Right renal pelvis (tissue), 4 donors: Measurements from ENCODE around the gene ENPP4. TPM values are rescaled to one million over a fixed set of nuclear protein-coding genes. Genes with fewer than 3 reads are reported as not detected.
A peak's percentile ranks its signal among the peaks of the same experiment; 100 is the strongest.
"Not testable (repeated sequence)": the region's sequence is repeated elsewhere in the genome, so short reads cannot be mapped to it uniquely, and the experiment has no call there.

Experiments used
- DNase-seq, 4 donors: peaks; one replicate each; pipeline ENCODE4 v3.0.0-alpha.2; 2013; ENCODE audit warnings: low read depth in 4 of 4, low spot score in 3 of 4, missing footprints in 1 of 4
- polyA plus RNA-seq, 4 donors: library from polyadenylated mRNA; unstranded; fragments of 120-200 nt; gene quantifications; one replicate each; pipeline ENCODE4 v1.2.1, GENCODE V29; 2013; ENCODE audit not compliant: insufficient read length in 4 of 4

Gene ENPP4
- polyA plus RNA-seq, 4 donors: 16.1 to 21.9 (median 19.2) TPM

DNA sequence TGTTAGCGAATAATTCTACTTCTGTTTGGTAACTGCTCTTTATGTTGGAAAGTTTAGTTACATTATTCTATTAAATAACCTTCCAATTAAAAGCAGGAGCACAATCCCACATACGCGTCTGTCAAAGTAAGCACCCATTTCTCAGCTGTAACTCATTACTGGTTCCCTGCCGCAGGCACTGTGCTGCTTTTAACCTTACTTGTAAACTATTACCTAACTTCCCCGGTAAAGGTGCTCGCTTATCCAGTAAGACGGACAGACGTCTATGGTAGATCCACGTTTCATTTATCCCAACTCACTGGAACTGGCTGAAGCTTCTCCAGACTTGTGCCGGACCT, 529 bp upstream of the ENPP4 start:
- peak in 1 of 4 donors; percentile 22 for DNase-seq

GRCh38 chr6:46130666-46131065, 877 bp downstream of the ENPP4 start:
- no peak for DNase-seq

GRCh38 chr6:46131291-46131690, 1.5 kb downstream of the ENPP4 start:
- not testable (repeated sequence) for DNase-seq

- DNase-seq: no peak
Measured at GRCh38 chr6:46134216-46134615, 4.4 kb downstream of the ENPP4 start.

DNA sequence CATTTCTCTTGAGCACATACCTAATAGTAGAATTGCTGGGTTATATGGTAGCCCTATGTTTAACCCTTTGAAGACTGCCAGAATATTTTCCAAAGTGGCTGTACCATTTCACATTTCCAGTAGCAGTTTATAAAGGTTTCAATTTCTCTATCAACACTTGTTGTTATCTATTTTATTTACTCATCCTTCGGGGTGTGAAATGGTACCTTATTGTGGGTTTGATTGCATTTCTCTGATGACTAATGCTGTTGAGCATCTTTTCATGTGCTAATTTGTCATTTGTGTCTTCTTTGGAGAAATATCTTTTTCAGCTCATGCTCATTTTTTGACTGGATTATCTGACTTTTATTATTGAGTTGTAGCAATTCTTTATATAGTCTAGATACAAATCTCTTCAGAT, 5.4 kb downstream of the ENPP4 start:
- DNase-seq: no peak

- no peak for DNase-seq
Measured at GRCh38 chr6:46136831-46137230, 7.0 kb downstream of the ENPP4 start.

- no peak for DNase-seq
Measured at GRCh38 chr6:46137387-46137786, 7.6 kb downstream of the ENPP4 start.

DNA sequence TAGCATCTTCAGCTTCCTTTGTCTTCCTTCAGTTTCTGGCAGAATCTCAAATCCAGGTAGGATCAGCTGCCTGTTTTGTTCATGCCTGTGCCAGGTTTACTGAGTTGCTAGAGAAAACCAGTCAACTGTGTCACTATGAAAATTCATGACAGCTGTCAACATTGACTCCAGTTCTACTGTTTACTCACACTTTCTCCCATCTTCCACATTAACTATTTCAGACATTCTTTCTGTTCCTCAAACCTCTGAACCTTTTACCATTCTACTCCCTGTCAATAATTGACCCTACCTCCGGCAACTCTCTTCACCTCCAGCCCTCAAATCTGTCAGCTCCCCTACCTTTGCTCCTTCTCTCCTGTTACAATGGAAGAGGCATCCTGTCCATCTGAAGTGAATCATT, 8.5 kb downstream of the ENPP4 start:
- DNase-seq: no peak

GRCh38 chr6:46144270-46144669, 14.5 kb downstream of the ENPP4 start:
- DNase-seq: no peak

DNA sequence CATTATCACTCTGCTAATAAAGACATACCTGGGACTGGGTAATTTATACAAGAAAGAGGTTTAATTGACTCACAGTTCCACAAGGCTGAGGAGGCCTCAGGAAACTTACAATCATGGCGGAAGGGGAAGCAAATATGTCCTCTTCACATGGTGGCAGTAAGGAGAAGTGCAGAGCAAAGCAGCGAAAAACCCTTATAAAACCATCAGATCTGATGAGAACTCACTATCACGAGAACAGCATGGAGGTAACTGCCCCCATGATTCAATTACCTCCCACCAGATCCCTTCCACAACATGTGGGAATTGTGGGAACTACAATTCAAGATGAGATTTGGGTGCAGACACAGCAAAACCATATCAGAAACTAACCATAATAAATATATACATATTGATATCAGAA, 19.3 kb downstream of the ENPP4 start:
- DNase-seq: not testable (repeated sequence)

GRCh38 chr6:46156701-46157100, 26.9 kb downstream of the ENPP4 start:
- no peak for DNase-seq

DNA sequence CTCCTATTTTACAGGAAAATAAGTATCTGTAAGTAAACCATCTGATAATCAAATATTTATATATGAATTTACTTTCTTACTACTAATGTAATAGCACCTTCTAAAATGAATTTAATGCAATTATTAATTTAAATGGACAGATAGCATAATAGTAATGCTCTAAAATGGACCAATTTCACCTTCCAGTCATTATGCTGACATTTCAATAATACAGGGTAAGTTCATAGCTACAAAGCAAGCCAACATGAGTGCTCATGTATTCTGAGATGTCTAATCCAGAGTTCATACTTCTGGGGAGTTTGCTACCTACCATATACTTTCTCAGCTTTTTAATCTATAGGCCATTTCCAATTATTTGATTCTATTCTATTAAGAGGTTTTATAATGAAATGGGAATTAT, 29.4 kb downstream of the ENPP4 start:
- no peak for DNase-seq

DNA sequence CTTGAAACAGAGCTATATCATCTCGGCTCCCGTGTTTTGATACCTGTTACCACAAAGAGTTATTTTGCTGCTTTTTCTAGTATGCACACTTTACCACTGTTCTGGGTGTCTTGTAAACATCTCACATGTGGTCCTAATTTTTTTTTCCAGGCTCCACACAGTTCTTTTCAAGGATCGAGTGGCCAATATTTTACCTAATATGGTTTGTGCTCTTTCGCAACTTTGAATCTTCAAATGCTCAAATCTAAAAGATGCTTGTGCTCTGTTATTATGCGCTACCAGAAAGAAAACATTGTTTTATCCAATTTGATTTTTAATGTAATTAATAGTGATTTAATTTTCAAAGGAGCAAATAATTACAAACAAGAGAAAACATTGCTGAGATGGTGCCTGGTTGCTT, 30.3 kb downstream of the ENPP4 start:
- no peak for DNase-seq

- DNase-seq: peak; percentile 63 to 79 (median 68)
Measured at GRCh38 chr6:46170357-46171289, 40.8 kb downstream of the ENPP4 start, which contains the start of gene ENPP5. Gene ENPP5, minus strand, starts transcription at chr6:46170980. Its CDS starts 2,718 bp downstream, at chr6:46168262.

- DNase-seq: no peak
Measured at GRCh38 chr6:46172176-46172575, 42.4 kb downstream of the ENPP4 start.

DNA sequence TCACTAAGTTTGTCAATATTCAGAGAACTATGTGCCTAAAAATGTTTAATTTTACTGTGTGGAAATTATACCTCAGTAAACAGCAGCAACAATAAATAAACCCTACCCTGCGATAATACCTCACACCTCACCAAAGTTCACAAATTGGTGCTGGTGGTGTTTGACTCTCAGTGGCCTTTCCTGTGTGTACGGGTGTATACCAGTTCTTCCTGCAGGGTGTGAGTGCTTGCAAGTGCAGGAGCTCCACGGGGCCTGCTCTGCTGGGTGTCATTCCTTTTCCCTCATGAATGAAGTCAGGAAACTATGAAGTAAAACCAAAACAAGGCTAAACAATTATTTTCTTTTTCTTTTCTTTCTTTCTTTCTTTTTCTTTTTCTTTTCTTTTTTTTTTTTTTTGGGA, 45.1 kb downstream of the ENPP4 start:
- no peak for DNase-seq

- DNase-seq: no peak
Measured at GRCh38 chr6:46175446-46175845, 45.7 kb downstream of the ENPP4 start.

DNA sequence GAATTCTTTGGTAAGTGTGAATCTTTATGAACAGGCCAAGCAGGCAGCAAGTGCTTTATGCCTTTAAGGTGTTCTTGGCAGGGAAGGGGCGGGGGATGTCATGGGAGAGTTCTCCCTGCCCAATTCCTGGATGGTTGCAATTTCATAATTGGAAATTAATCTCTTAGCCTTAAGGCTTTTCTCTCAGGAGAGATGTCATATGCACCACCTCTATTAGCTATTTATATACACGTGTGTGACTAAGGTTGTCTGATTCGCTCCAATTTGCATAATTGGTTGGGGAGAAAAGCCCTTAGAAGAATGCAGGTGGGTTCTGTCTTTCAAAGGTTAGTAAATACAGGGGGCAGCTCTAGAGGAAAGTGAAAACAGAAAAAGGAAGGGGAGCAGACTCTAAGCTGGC, 46.2 kb downstream of the ENPP4 start:
- no peak for DNase-seq

- no peak for DNase-seq
Measured at GRCh38 chr6:46184114-46184513, 54.3 kb downstream of the ENPP4 start.

DNA sequence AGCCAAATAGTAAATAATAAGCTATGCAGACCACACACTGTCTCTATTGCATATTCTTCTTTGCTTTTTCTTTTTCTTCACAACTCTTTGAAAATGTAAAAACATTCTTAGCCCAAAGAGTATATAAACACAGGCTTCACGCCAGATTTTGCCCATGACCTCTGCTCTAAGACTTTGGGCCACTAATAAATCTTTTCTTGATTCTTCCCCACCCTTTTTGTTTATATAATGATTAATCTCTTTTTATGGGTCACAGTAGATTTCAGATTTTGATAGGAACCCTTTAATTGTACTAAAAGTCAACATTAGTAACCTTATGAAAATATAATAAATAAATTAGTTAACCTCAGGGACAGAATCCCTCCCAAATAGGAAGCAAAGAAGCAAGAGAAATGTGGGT, 56.8 kb downstream of the ENPP4 start:
- no peak for DNase-seq

DNA sequence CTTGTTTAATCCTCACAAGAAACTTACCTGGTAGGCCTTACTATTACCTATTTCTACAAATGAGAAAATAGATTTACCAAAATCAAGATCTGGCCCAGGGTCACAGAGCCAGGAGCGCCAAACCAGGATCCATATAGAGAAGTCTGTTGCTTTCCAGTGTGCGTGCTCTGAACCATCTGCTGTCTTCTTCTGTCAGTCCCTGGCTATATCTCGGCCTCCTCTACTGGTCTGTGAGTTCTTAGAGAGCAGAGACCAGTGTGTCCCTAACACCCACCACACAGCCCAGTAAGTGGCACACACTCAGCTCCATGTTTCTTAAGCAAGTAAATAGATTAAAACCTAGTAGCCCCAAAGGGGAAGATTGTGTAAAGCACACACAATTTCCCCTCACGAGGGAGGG, 59.9 kb downstream of the ENPP4 start:
- DNase-seq: no peak

DNA sequence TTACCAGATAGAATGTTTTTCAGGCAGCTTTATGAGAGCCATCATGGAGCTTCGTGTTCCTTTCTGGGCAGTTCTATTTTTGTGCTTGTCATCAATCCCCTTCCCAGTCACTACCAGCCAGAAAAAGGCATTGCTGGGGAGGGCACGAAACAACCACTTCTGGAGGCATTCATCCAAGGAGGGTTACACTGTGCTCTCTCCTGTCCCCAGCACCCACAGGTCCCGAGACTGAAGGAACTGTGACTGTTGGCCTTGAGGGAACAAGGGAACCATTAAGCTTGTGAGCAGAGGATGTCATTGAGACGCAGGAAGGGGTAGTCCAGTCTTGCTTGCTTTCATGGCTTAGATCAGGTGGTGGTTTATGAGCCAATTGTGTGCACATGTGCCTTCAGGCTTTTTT, 61.1 kb downstream of the ENPP4 start:
- no peak for DNase-seq

- DNase-seq: no peak
Measured at GRCh38 chr6:46191961-46192360, 62.2 kb downstream of the ENPP4 start.
